ENCODE measurements around the gene CNTN4. TPM values are rescaled to one million over a fixed set of nuclear protein-coding genes. Genes with fewer than 3 reads are reported as not detected.

Gene CNTN4
- polyA plus RNA-seq, 1 donor (not counting 4 experiments of a cell fraction or from before 2014, with no cell fraction given): not detected

DNA sequence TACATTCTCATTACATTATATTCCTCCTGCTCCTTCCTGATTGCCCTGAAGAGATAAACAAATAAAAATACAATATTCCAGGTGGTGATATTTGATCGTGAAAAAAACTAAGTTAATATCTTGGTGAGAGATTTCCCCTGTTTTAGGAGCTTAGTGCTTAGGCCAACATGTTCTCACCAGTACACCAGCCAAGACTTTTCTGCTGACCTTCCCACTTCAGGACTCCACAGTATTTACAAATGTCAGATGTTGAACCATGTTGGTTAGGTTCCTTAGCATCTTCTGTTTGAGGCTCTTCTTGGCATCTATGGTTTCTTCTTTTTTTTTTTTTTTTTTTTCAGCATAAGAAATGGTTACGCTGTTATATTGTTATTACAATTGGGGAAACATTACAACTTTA lies 764.5 kb downstream of the CNTN4 start:
- dilution Hi-C loops (cut with MboI; ENCODE audit: extremely low pct_ligation_motif_present, low sequenced_read_pairs): no loop called here
- H3K27ac ChIP-seq (ENCODE audit: control insufficient read depth, insufficient read depth, low read length): no peak overlapping the region
- no peaks in the 10 kb centered on the region for H3K9me1 ChIP-seq (ENCODE audit: control insufficient read depth, extremely low read depth, insufficient read depth, low read length)
- DNase-seq (ENCODE audit: low read depth, low spot score) (no peak), FAIRE-seq (no peak)
- no peaks in the 10 kb centered on the region for H3K36me3 ChIP-seq (ENCODE audit: control insufficient read depth in 2 of 2, extremely low read depth in 1 of 2, insufficient read depth in 2 of 2, low read length in 2 of 2)
- H3K27me3 ChIP-seq (ENCODE audit: control insufficient read depth, extremely low read depth, insufficient read depth, low read length): no peaks in the 10 kb centered on the region
- no peak overlapping the region for H3K4me2 ChIP-seq (ENCODE audit: control insufficient read depth, extremely low read depth, insufficient read depth, low read depth, low read length)
- no peaks in the 10 kb centered on the region for H3K79me2 ChIP-seq (ENCODE audit: control insufficient read depth, insufficient read depth, low read length)
- no peak overlapping the region for H3K4me3 ChIP-seq (ENCODE audit: control insufficient read depth in 2 of 3, extremely low read depth in 1 of 3, insufficient read depth in 2 of 3, low read depth in 1 of 3, low read length in 3 of 3)
- no peaks in the 10 kb centered on the region for H4K20me1 ChIP-seq (ENCODE audit: control insufficient read depth, extremely low read depth, insufficient read depth, low read length)
- H2AFZ ChIP-seq (ENCODE audit: control insufficient read depth, low read length): no peak overlapping the region
- no peaks in the 10 kb centered on the region for H3K9me3 ChIP-seq (ENCODE audit: control insufficient read depth, low read depth, low read length)
- no peak for TF ChIP-seq EZH2 (IDR thresholded peaks at IDR 0.05; ENCODE audit: low read length)
- no peak for TF ChIP-seq CTCF (optimal IDR thresholded peaks at IDR 0.05 in 1 of 3, IDR thresholded peaks at IDR 0.05 in 1 of 3, conservative IDR thresholded peaks at IDR 0.05 in 1 of 3; ENCODE audit: extremely low read depth in 1 of 3, insufficient read depth in 2 of 3, low read length in 3 of 3)
- no peak overlapping the region for H3K9ac ChIP-seq (ENCODE audit: control insufficient read depth, extremely low read depth, insufficient read depth, low read length)
- H3K4me1 ChIP-seq (ENCODE audit: control insufficient read depth, extremely low read depth, insufficient read depth, low read length): no peaks in the 10 kb centered on the region

GRCh38 chr3:2869905-2870304 lies 771.2 kb downstream of the CNTN4 start:
- Histone ChIP-seq H3K4me3 (ENCODE audit: control insufficient read depth in 2 of 3, extremely low read depth in 1 of 3, insufficient read depth in 2 of 3, low read depth in 1 of 3, low read length in 3 of 3) (no peak overlapping the region), H2AFZ (ENCODE audit: control insufficient read depth, low read length) (no peak overlapping the region), H3K4me1 (ENCODE audit: control insufficient read depth, extremely low read depth, insufficient read depth, low read length) (no peaks in the 10 kb centered on the region), H3K4me2 (ENCODE audit: control insufficient read depth, extremely low read depth, insufficient read depth, low read depth, low read length) (no peak overlapping the region), H4K20me1 (ENCODE audit: control insufficient read depth, extremely low read depth, insufficient read depth, low read length) (no peaks in the 10 kb centered on the region), H3K9me3 (ENCODE audit: control insufficient read depth, low read depth, low read length) (no peaks in the 10 kb centered on the region), H3K27me3 (ENCODE audit: control insufficient read depth, extremely low read depth, insufficient read depth, low read length) (no peaks in the 10 kb centered on the region), H3K9me1 (ENCODE audit: control insufficient read depth, extremely low read depth, insufficient read depth, low read length) (no peaks in the 10 kb centered on the region), H3K27ac (ENCODE audit: control insufficient read depth, insufficient read depth, low read length) (no peak overlapping the region), H3K79me2 (ENCODE audit: control insufficient read depth, insufficient read depth, low read length) (no peaks in the 10 kb centered on the region), H3K9ac (ENCODE audit: control insufficient read depth, extremely low read depth, insufficient read depth, low read length) (no peak overlapping the region), H3K36me3 (ENCODE audit: control insufficient read depth in 2 of 2, extremely low read depth in 1 of 2, insufficient read depth in 2 of 2, low read length in 2 of 2) (no peaks in the 10 kb centered on the region)
- DNase-seq (ENCODE audit: low read depth, low spot score) (no peak), FAIRE-seq (no peak)
- dilution Hi-C loops (cut with MboI; ENCODE audit: extremely low pct_ligation_motif_present, low sequenced_read_pairs): no loop called here
- TF ChIP-seq CTCF (optimal IDR thresholded peaks at IDR 0.05 in 1 of 3, IDR thresholded peaks at IDR 0.05 in 1 of 3, conservative IDR thresholded peaks at IDR 0.05 in 1 of 3; ENCODE audit: extremely low read depth in 1 of 3, insufficient read depth in 2 of 3, low read length in 3 of 3): no peak
- no peak for TF ChIP-seq EZH2 (IDR thresholded peaks at IDR 0.05; ENCODE audit: low read length)

Measured in keratinocyte (primary cell).